B cell (primary cell): ENCODE measurements around the gene DNPH1. TPM values are rescaled to one million over a fixed set of nuclear protein-coding genes. Genes with fewer than 3 reads are reported as not detected.

Source experiments
- ATAC-seq: fragments of 200-7000 bp; cut with Tn5 transposase; one replicate; pipeline ENCODE4 v1.10.0; 2021; ENCODE audit warnings: low read depth, mild to moderate bottlenecking, moderate number of reproducible peaks, moderate library complexity
- CTCF ChIA-PET: fragments of 350-600 bp; sonication (Branson Sonifier 250); formaldehyde crosslinking; loops from one replicate; lab custom pipeline; 2021; ENCODE audit warnings: antibody characterized with exemption, inconsistent platforms; lab: Charles Lee
- POLR2A ChIA-PET: fragments of 350-600 bp; sonication (Branson Sonifier 250); formaldehyde crosslinking; loops from one replicate; lab custom pipeline; 2021; ENCODE audit warnings: antibody characterized with exemption; lab: Charles Lee
- DNase-seq: peaks from one replicate; pipeline ENCODE4 v3.0.0; 2013
- H2AFZ ChIP-seq: 2 replicates; pipeline ENCODE4 v1.6.1; 2012; ENCODE audit warnings: mild to moderate bottlenecking, low read depth, low read length; ENCODE audit not compliant: insufficient read depth, poor library complexity, severe bottlenecking
- H3K27ac ChIP-seq, 2 donors: 1 replicate in 1 of 2; 2 replicates in 1 of 2; pipeline ENCODE4 v1.5.1; 2012 to 2013; ENCODE audit warnings: low read length in 2 of 2, mild to moderate bottlenecking in 2 of 2, moderate library complexity in 1 of 2
- H3K27me3 ChIP-seq, 4 experiments: fragments of 200-600 bp in 1 of 4; sonication (generic) in 1 of 4; replicated peaks in 1 of 4; 1 replicate in 2 of 4; 2 replicates in 2 of 4; pipeline versions ENCODE4 v1.6.1 to v1.7.0; 2013 to 2016; ENCODE audit warnings: low read length in 3 of 4, mild to moderate bottlenecking in 2 of 4, mixed read lengths in 1 of 4, moderate library complexity in 1 of 4; ENCODE audit not compliant: insufficient read depth in 4 of 4, control insufficient read depth in 3 of 4; ENCODE audit errors: control extremely low read depth in 1 of 4
- H3K36me3 ChIP-seq, 2 experiments: replicated peaks in 1 of 2; 1 replicate in 1 of 2; 2 replicates in 1 of 2; pipeline versions ENCODE4 v1.6.1 to v1.7.1; 2013; ENCODE audit warnings: low read length in 1 of 2; ENCODE audit not compliant: insufficient read depth in 2 of 2, control insufficient read depth in 1 of 2; ENCODE audit errors: control extremely low read depth in 1 of 2, extremely low read depth in 1 of 2
- H3K4me1 ChIP-seq, 2 donors: fragments of 200-600 bp in 1 of 2; sonication (generic) in 1 of 2; 1 replicate in 1 of 2; 2 replicates in 1 of 2; pipeline versions ENCODE4 v1.5.1 to v1.6.1; 2013 to 2017; ENCODE audit warnings: low read length in 2 of 2; ENCODE audit not compliant: control insufficient read depth in 2 of 2, insufficient read depth in 2 of 2
- H3K4me2 ChIP-seq: replicated peaks from 2 replicates; pipeline ENCODE3; 2012; ENCODE audit warnings: mild to moderate bottlenecking, low read depth, low read length; ENCODE audit not compliant: poor library complexity, severe bottlenecking
- H3K4me3 ChIP-seq, 5 experiments: fragments of 200-600 bp in 1 of 5; sonication (generic) in 1 of 5; 1 replicate in 3 of 5; 2 replicates in 2 of 5; pipeline versions ENCODE4 v1.5.1 to v1.7.0; 2011 to 2016; ENCODE audit warnings: low read length in 4 of 5, mild to moderate bottlenecking in 4 of 5, low read depth in 2 of 5, control low read depth in 1 of 5, moderate library complexity in 1 of 5; ENCODE audit not compliant: insufficient read depth in 1 of 5; ENCODE audit errors: control extremely low read depth in 1 of 5, extremely low read depth in 1 of 5
- H3K79me2 ChIP-seq: fragments of 200-600 bp; sonication (generic); one replicate; pipeline ENCODE4 v1.6.0; 2016; ENCODE audit warnings: low read length; ENCODE audit not compliant: control insufficient read depth, insufficient read depth
- H3K9ac ChIP-seq: fragments of 200-600 bp; sonication (generic); 2 replicates; pipeline ENCODE4 v1.6.1; 2017; ENCODE audit warnings: mild to moderate bottlenecking, low read length, moderate library complexity
- H3K9me3 ChIP-seq, 3 donors: one replicate each; pipeline versions ENCODE4 v1.6.1 to v1.7.1; 2013; ENCODE audit warnings: low read length in 2 of 3; ENCODE audit not compliant: control insufficient read depth in 2 of 3, insufficient read depth in 1 of 3; ENCODE audit errors: control extremely low read depth in 1 of 3
- H4K20me1 ChIP-seq: 2 replicates; pipeline ENCODE4 v1.6.0; 2012; ENCODE audit warnings: mild to moderate bottlenecking, low read length; ENCODE audit not compliant: insufficient read depth, control insufficient read depth, poor library complexity, severe bottlenecking
- H3K27ac Mint-ChIP-seq: one replicate; pipeline ENCODE4 v1.8.0; 2021; ENCODE audit warnings: mixed read lengths
- H3K27me3 Mint-ChIP-seq: one replicate; pipeline ENCODE4 v1.8.0; 2021; ENCODE audit warnings: mixed read lengths
- H3K4me1 Mint-ChIP-seq: one replicate; pipeline ENCODE4 v1.8.0; 2021; ENCODE audit warnings: mixed read lengths
- H3K4me3 Mint-ChIP-seq: one replicate; pipeline ENCODE4 v1.8.0; 2021; ENCODE audit warnings: mixed read lengths
- H3K9me3 Mint-ChIP-seq: one replicate; pipeline ENCODE4 v1.8.0; 2022; ENCODE audit warnings: mixed read lengths; ENCODE audit not compliant: insufficient read depth
- EZH2 ChIP-seq: IDR thresholded peaks from 2 replicates; pipeline ENCODE4 v1.6.1; 2012; ENCODE audit warnings: borderline replicate concordance, low read depth, mild to moderate bottlenecking, moderate library complexity, low read length; ENCODE audit not compliant: insufficient read depth, poor library complexity, severe bottlenecking
- WGBS: methylation state at CpG from one replicate; pipeline ENCODE4 v1.1.5; 2013; ENCODE audit warnings: missing lambda C conversion rate; ENCODE audit not compliant: insufficient coverage; 5-methylcytosine and 5-hydroxymethylcytosine counted together
- intact Hi-C: fragments of 100-400 bp; cut with micrococcal nuclease; formaldehyde crosslinking; loops from one replicate; pipeline ENCODE4 v1.10.0; 2022
- polyA plus RNA-seq: library from polyadenylated mRNA; depleted of rRNA; stranded (reverse); fragments of >200 nt; gene quantifications from 2 replicates; pipeline ENCODE4 v1.2.3, GENCODE V29; 2012
- total RNA-seq, 2 donors: library from RNA; stranded (reverse); fragments of 120-200 nt in 1 of 2; gene quantifications; 1 replicate in 1 of 2; 2 replicates in 1 of 2; pipeline versions ENCODE4 v1.2.3 to v1.2.4, GENCODE V29; 2013 to 2022
- TF ChIP-seq, protein P1 (sequence below): fragments of 200-600 bp; IDR thresholded peaks from one replicate; pipeline ENCODE4 v1.8.0; 2022; ENCODE audit warnings: antibody characterized with exemption, mild to moderate bottlenecking

Gene DNPH1
- total and polyA plus RNA-seq, 2 donors (not counting 1 experiment from before 2014, with no cell fraction given) = 29.0 to 52.8 TPM

DNA sequence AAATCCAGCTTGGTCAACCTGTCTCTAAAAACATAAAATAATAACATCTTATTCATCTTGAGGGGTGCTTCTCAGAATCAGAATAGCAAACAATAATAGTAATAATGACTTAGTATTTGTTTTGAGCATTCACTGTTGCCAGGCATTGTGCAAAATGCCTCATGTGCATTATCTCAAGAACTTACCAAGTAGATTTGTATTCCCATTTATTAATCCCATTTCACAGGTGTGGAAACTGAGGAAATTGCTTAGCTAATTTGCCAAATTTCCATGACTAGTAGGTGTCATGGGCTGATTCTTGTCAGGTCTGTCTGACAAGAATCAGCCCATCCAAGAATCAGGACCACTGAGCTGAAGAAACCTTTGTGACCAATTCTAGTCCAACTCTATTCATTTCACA lies 19.5 kb upstream of the DNPH1 start:
- Histone ChIP-seq H3K27me3 (peaks cover 0 to 61% (median 31%) of the 10 kb centered on the region in 4 experiments), H3K36me3 (no peaks in the 10 kb centered on the region), H3K4me2 (no peak overlapping the region), H3K4me3 (no peak overlapping the region), H3K4me1 (peaks cover 16 to 19% of the 10 kb centered on the region in 2 donors), H3K79me2 (no peaks in the 10 kb centered on the region), H3K9ac (no peak overlapping the region), H2AFZ (no peak overlapping the region), H4K20me1 (no peaks in the 10 kb centered on the region), H3K9me3 (peaks cover 0 to 2% (median 0%) of the 10 kb centered on the region in 3 donors), H3K27ac (no peak overlapping the region)
- intact Hi-C loops = no loop called here
- ChIA-PET POLR2A (no interaction called here), CTCF (interaction anchor here (1.0 to 1.5 kb wide), 2 partner anchors 20 to 60 kb away, joined by 3 to 6 read pairs; partner anchors contain the start of genes CRIP3 and DNPH1)
- H3K9me3 Mint-ChIP-seq = no peaks in the 10 kb centered on the region
- ATAC-seq (no peak), DNase-seq (no peak)
- H3K4me3 Mint-ChIP-seq = no peak overlapping the region
- H3K27me3 Mint-ChIP-seq = peaks cover 42% of the 10 kb centered on the region
- TF ChIP-seq, protein P1, sequence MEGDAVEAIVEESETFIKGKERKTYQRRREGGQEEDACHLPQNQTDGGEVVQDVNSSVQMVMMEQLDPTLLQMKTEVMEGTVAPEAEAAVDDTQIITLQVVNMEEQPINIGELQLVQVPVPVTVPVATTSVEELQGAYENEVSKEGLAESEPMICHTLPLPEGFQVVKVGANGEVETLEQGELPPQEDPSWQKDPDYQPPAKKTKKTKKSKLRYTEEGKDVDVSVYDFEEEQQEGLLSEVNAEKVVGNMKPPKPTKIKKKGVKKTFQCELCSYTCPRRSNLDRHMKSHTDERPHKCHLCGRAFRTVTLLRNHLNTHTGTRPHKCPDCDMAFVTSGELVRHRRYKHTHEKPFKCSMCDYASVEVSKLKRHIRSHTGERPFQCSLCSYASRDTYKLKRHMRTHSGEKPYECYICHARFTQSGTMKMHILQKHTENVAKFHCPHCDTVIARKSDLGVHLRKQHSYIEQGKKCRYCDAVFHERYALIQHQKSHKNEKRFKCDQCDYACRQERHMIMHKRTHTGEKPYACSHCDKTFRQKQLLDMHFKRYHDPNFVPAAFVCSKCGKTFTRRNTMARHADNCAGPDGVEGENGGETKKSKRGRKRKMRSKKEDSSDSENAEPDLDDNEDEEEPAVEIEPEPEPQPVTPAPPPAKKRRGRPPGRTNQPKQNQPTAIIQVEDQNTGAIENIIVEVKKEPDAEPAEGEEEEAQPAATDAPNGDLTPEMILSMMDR = no peak
- no peak for TF ChIP-seq EZH2
- H3K27ac Mint-ChIP-seq = no peak overlapping the region
- H3K4me1 Mint-ChIP-seq = peaks cover 22% of the 10 kb centered on the region

DNA sequence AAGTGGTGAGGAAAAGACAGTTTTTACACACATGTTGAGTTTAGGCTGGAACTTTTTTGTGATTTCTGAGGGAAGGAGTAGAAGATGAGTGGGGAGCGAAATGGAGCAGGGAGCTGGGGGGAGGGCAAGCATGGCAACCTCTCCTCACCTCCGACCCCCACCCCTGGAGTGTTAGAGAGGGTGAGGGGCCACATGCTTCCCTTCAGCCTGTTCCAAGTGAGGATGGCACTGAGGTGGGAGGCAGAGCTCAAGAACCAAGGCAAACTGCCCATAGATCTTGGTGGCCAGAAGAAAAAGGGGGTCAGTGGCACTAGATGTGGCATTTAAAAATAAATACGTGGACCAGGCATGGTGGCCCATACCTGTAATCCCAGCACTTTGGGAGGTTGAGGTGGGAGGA lies 18.8 kb upstream of the DNPH1 start:
- H3K27me3 Mint-ChIP-seq = peaks cover 35% of the 10 kb centered on the region
- ChIA-PET CTCF (interaction anchor here (1.0 to 1.7 kb wide), 4 partner anchors 15 to 89 kb away, joined by 3 to 6 read pairs (median 3); partner anchors contain the start of genes CRIP3 and DNPH1), POLR2A (interaction anchor here (0.6 kb wide), 1 partner anchor 10 kb away, joined by 4 read pairs; no protein-coding TSS in a partner anchor)
- H3K27ac Mint-ChIP-seq = no peak overlapping the region
- H4K20me1 ChIP-seq = no peaks in the 10 kb centered on the region
- WGBS = no CpG with 5 or more reads among the region's 3 CpGs
- no peaks in the 10 kb centered on the region for H3K9me3 Mint-ChIP-seq
- H3K4me1 Mint-ChIP-seq = peaks cover 22% of the 10 kb centered on the region
- H3K79me2 ChIP-seq = no peaks in the 10 kb centered on the region
- H3K36me3 ChIP-seq = no peaks in the 10 kb centered on the region
- TF ChIP-seq EZH2 = no peak
- TF ChIP-seq, protein P1 = no peak
- peak overlapping the region in 1 of 5 experiments; percentile 72 for H3K4me3 ChIP-seq
- H3K4me2 ChIP-seq = peak overlapping the region; percentile 90
- H3K27me3 ChIP-seq = peaks cover 0 to 60% (median 33%) of the 10 kb centered on the region in 4 experiments
- no peak overlapping the region for H3K27ac ChIP-seq
- H3K4me3 Mint-ChIP-seq = no peak overlapping the region
- ATAC-seq (no peak), DNase-seq (no peak)
- peak overlapping the region; percentile 94 for H2AFZ ChIP-seq
- H3K4me1 ChIP-seq = peaks cover 17 to 19% of the 10 kb centered on the region in 2 donors
- no peak overlapping the region for H3K9ac ChIP-seq
- intact Hi-C loops = no loop called here
- H3K9me3 ChIP-seq = peaks cover 0 to 4% (median 0%) of the 10 kb centered on the region in 3 donors
